Lung (tissue), 12 donors: Measurements from ENCODE around the gene PPM1F. TPM values are rescaled to one million over a fixed set of nuclear protein-coding genes. Genes with fewer than 3 reads are reported as not detected.

ENCODE experiments used
- ATAC-seq: fragments of 200-7000 bp; cut with Tn5 transposase; one replicate; pipeline ENCODE4 v1.9.1; 2020; ENCODE audit warnings: moderate number of reproducible peaks; ENCODE audit not compliant: insufficient read depth, low FRiP score
- DNase-seq, 3 donors: peaks; one replicate each; pipeline ENCODE4 v3.0.0-alpha.2; 2013 to 2017
- H3K27ac ChIP-seq, 2 donors: one replicate each; pipeline ENCODE4 v1.5.1; 2013; ENCODE audit warnings: mild to moderate bottlenecking in 2 of 2, moderate library complexity in 2 of 2, control low read depth in 1 of 2, inconsistent platforms in 1 of 2, low read depth in 1 of 2, low read length in 1 of 2
- H3K27me3 ChIP-seq, 3 donors: one replicate each; pipeline ENCODE4 v1.5.1; 2013; ENCODE audit warnings: low read length in 2 of 3; ENCODE audit not compliant: control insufficient read depth in 3 of 3, insufficient read depth in 3 of 3
- H3K36me3 ChIP-seq, 4 donors: one replicate each; pipeline ENCODE4 v1.5.1; 2013; ENCODE audit warnings: low read length in 4 of 4, mild to moderate bottlenecking in 1 of 4, moderate library complexity in 1 of 4; ENCODE audit not compliant: control insufficient read depth in 4 of 4, insufficient read depth in 4 of 4
- H3K4me1 ChIP-seq, 5 donors: one replicate each; pipeline ENCODE4 v1.5.1; 2013; ENCODE audit warnings: low read length in 5 of 5, mild to moderate bottlenecking in 2 of 5, moderate library complexity in 1 of 5; ENCODE audit not compliant: control insufficient read depth in 5 of 5, insufficient read depth in 5 of 5
- H3K4me3 ChIP-seq: one replicate; pipeline ENCODE4 v1.5.1; 2013; ENCODE audit warnings: mild to moderate bottlenecking, control low read depth, moderate library complexity
- H3K9ac ChIP-seq, 2 donors: one replicate each; pipeline ENCODE4 v1.5.1; 2013; ENCODE audit warnings: low read length in 2 of 2, control low read depth in 1 of 2; ENCODE audit not compliant: insufficient read depth in 1 of 2
- H3K9me3 ChIP-seq, 4 donors: one replicate each; pipeline ENCODE4 v1.5.1; 2013; ENCODE audit warnings: low read length in 3 of 4, mild to moderate bottlenecking in 1 of 4, moderate library complexity in 1 of 4; ENCODE audit not compliant: control insufficient read depth in 4 of 4, insufficient read depth in 3 of 4
- CTCF ChIP-seq: IDR thresholded peaks from 2 replicates; pipeline ENCODE4 v1.5.1; 2012; ENCODE audit warnings: mild to moderate bottlenecking; ENCODE audit errors: control extremely low read depth, extremely low read depth
- WGBS, 2 donors: extraction: QIAGEN DNeasy Blood & Tissue Kit; methylation state at CpG; one replicate each; pipeline ENCODE4 v1.1.7; 2013; 5-methylcytosine and 5-hydroxymethylcytosine counted together
- polyA plus RNA-seq, 2 donors: library from polyadenylated mRNA; stranded (reverse); fragments of 200-250 nt; gene quantifications; one replicate each; pipeline ENCODE4 v1.2.1, GENCODE V29; 2013
- total RNA-seq, 2 donors: library from RNA; depleted of rRNA in 1 of 2; stranded (reverse); fragments of >200 nt in 1 of 2; gene quantifications; one replicate each; pipeline ENCODE4 v1.2.1, GENCODE V29; 2014 to 2021
- donor health status: control.
- donor health status: control.
- donor health status: Bipolar disorder and iron deficiency.
- donor health status: healthy.
- donor health status: DM: yes; HTN: yes; CAD: no.

Gene PPM1F
- total and polyA plus RNA-seq, 4 donors, result 25.8 to 62.4 (median 32.6) TPM

- Histone ChIP-seq H3K27ac (no peak overlapping the region), H3K9me3 (peaks cover 0 to 2% (median 0%) of the 10 kb centered on the region in 4 donors), H3K27me3 (no peaks in the 10 kb centered on the region), H3K36me3 (peaks cover 0 to 60% (median 16%) of the 10 kb centered on the region in 4 donors), H3K9ac (no peak overlapping the region), H3K4me1 (no peaks in the 10 kb centered on the region), H3K4me3 (no peak overlapping the region)
- no peak for DNase-seq
- WGBS, 2 donors, result 91 to 93% methylated on average over 21 to 24 of the region's 24 CpGs
- ATAC-seq, result no peak
- TF ChIP-seq CTCF, result no peak
Measured at GRCh38 chr22:21960200-21961126, 7.8 kb upstream of the PPM1F start.

GRCh38 chr22:21959274-21960074 is 6.8 kb upstream of the PPM1F start:
- H3K9me3 ChIP-seq, result peaks cover 0 to 2% (median 0%) of the 10 kb centered on the region in 4 donors
- ATAC-seq, result no peak
- TF ChIP-seq CTCF, result no peak
- no peak overlapping the region for H3K9ac ChIP-seq
- 84 to 89% methylated on average over 18 of the region's 18 CpGs for WGBS, 2 donors
- no peak overlapping the region for H3K27ac ChIP-seq
- no peaks in the 10 kb centered on the region for H3K4me1 ChIP-seq
- H3K4me3 ChIP-seq, result no peak overlapping the region
- DNase-seq, result no peak
- H3K27me3 ChIP-seq, result no peaks in the 10 kb centered on the region
- H3K36me3 ChIP-seq, result peaks cover 0 to 52% (median 8%) of the 10 kb centered on the region in 4 donors

GRCh38 chr22:21958360-21959273 is 6.0 kb upstream of the PPM1F start:
- ATAC-seq (no peak), DNase-seq (no peak)
- 92 to 94% methylated on average over 22 of the region's 22 CpGs for WGBS, 2 donors
- TF ChIP-seq CTCF, result no peak
- Histone ChIP-seq H3K27ac (no peak overlapping the region), H3K36me3 (peaks cover 0 to 44% (median 7%) of the 10 kb centered on the region in 4 donors), H3K27me3 (no peaks in the 10 kb centered on the region), H3K4me1 (no peaks in the 10 kb centered on the region), H3K9ac (no peak overlapping the region), H3K9me3 (peaks cover 0 to 2% (median 0%) of the 10 kb centered on the region in 4 donors), H3K4me3 (no peak overlapping the region)
